MCF 10A (cell line): Measurements from ENCODE around the gene ZNF530. TPM values are rescaled to one million over a fixed set of nuclear protein-coding genes. Genes with fewer than 3 reads are reported as not detected.

Experiments
- BruUV-seq: library from RNA; stranded (reverse); fragments of 400-500 nt; replicated peaks from 2 replicates; lab custom pipeline; 2021; lab: Mats Ljungman, UMichigan
- CTCF ChIA-PET: fragments of 300-600 bp; sonication (Branson Sonifier 250); formaldehyde crosslinking; extraction: SDS; loops from one replicate; lab custom pipeline; 2021; ENCODE audit warnings: antibody characterized with exemption, inconsistent platforms; lab: Yijun Ruan, JAX
- POLR2A ChIA-PET: fragments of 300-600, 350-650 bp; sonication (Branson Sonifier 250); formaldehyde crosslinking; extraction: SDS; loops from one replicate; lab custom pipeline; 2020; ENCODE audit warnings: antibody characterized with exemption, inconsistent platforms; lab: Yijun Ruan, JAX
- DNase-seq: peaks from one replicate; pipeline ENCODE4 v3.0.0-alpha.2; 2018; ENCODE audit not compliant: unreplicated experiment
- H3K27ac Mint-ChIP-seq: one replicate; pipeline ENCODE4 v1.8.0; 2022; ENCODE audit warnings: mild to moderate bottlenecking, low read depth, mixed read lengths; ENCODE audit not compliant: unreplicated experiment
- H3K27me3 Mint-ChIP-seq: one replicate; pipeline ENCODE4 v1.8.0; 2022; ENCODE audit warnings: mixed read lengths; ENCODE audit not compliant: insufficient read depth, unreplicated experiment
- H3K36me3 Mint-ChIP-seq: one replicate; pipeline ENCODE4 v1.8.0; 2022; ENCODE audit warnings: mild to moderate bottlenecking, moderate library complexity, mixed read lengths; ENCODE audit not compliant: insufficient read depth, unreplicated experiment
- H3K4me1 Mint-ChIP-seq: one replicate; pipeline ENCODE4 v1.8.0; 2022; ENCODE audit warnings: mixed read lengths; ENCODE audit not compliant: insufficient read depth, unreplicated experiment
- H3K4me3 Mint-ChIP-seq: one replicate; pipeline ENCODE4 v1.8.0; 2022; ENCODE audit warnings: mild to moderate bottlenecking, moderate library complexity, mixed read lengths; ENCODE audit not compliant: unreplicated experiment
- H3K9me3 Mint-ChIP-seq: one replicate; pipeline ENCODE4 v1.8.0; 2022; ENCODE audit warnings: mixed read lengths; ENCODE audit not compliant: unreplicated experiment
- intact Hi-C: fragments of 100-400 bp; cut with micrococcal nuclease; formaldehyde crosslinking; loops from 2 replicates; pipeline ENCODE4 v1.14.1; 2022
- total RNA-seq: library from RNA; stranded (reverse); gene quantifications from 2 replicates; pipeline ENCODE4 v1.2.3, GENCODE V29; 2022
- TF ChIP-seq, protein P1 (sequence below): fragments of 200-600 bp; IDR thresholded peaks from one replicate; pipeline ENCODE4 v1.8.0; 2022; ENCODE audit warnings: antibody characterized with exemption, mild to moderate bottlenecking; ENCODE audit not compliant: unreplicated experiment

Gene ZNF530
- total RNA-seq, 1 experiment from 2014 or later, result 2.4 TPM

DNA sequence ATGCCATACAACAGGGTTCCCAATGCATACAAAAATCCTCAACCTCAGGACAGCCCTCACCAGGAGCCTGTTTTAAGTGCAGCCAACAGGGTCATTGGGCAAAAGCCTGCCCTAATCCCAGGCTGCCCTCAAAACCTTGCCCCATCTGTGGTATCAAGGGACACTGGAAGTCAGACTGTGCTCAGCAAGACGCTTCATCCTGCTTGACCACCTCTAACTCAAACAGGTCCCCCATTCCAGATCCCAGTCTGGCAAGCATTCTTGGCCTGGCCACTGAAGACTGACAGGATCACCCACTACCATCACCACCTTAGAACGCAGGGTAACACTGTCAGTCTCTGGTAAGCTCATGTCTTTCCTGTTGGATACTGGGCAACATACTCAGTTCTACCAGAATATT, 54.0 kb downstream of the ZNF530 start:
- ChIA-PET POLR2A (no interaction called here), CTCF (no interaction called here)
- H3K4me1 Mint-ChIP-seq, result no peaks in the 10 kb centered on the region
- peaks cover 5% of the 10 kb centered on the region for H3K36me3 Mint-ChIP-seq
- H3K27me3 Mint-ChIP-seq, result no peaks in the 10 kb centered on the region
- no peak for DNase-seq
- intact Hi-C loops, result no loop called here
- BruUV-seq, result no TSS peak
- H3K27ac Mint-ChIP-seq, result no peak overlapping the region
- no peak overlapping the region for H3K4me3 Mint-ChIP-seq
- peaks cover 45% of the 10 kb centered on the region for H3K9me3 Mint-ChIP-seq
- TF ChIP-seq, protein P1, sequence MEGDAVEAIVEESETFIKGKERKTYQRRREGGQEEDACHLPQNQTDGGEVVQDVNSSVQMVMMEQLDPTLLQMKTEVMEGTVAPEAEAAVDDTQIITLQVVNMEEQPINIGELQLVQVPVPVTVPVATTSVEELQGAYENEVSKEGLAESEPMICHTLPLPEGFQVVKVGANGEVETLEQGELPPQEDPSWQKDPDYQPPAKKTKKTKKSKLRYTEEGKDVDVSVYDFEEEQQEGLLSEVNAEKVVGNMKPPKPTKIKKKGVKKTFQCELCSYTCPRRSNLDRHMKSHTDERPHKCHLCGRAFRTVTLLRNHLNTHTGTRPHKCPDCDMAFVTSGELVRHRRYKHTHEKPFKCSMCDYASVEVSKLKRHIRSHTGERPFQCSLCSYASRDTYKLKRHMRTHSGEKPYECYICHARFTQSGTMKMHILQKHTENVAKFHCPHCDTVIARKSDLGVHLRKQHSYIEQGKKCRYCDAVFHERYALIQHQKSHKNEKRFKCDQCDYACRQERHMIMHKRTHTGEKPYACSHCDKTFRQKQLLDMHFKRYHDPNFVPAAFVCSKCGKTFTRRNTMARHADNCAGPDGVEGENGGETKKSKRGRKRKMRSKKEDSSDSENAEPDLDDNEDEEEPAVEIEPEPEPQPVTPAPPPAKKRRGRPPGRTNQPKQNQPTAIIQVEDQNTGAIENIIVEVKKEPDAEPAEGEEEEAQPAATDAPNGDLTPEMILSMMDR, result no peak

GRCh38 chr19:57655443-57655842, 55.8 kb downstream of the ZNF530 start:
- no peak overlapping the region for H3K4me3 Mint-ChIP-seq
- TF ChIP-seq, protein P1, result no peak
- H3K27me3 Mint-ChIP-seq, result peaks cover 15% of the 10 kb centered on the region
- DNase-seq, result no peak
- ChIA-PET CTCF (no interaction called here), POLR2A (interaction anchor here (0.6 to 1.2 kb wide), 3 partner anchors 8 to 184 kb away, joined by 3 to 4 read pairs (median 3); partner anchors contain the start of gene ZNF134)
- peaks cover 45% of the 10 kb centered on the region for H3K9me3 Mint-ChIP-seq
- no TSS peak for BruUV-seq
- H3K4me1 Mint-ChIP-seq, result no peaks in the 10 kb centered on the region
- no peak overlapping the region for H3K27ac Mint-ChIP-seq
- peaks cover 5% of the 10 kb centered on the region for H3K36me3 Mint-ChIP-seq
- intact Hi-C loops, result no loop called here

DNA sequence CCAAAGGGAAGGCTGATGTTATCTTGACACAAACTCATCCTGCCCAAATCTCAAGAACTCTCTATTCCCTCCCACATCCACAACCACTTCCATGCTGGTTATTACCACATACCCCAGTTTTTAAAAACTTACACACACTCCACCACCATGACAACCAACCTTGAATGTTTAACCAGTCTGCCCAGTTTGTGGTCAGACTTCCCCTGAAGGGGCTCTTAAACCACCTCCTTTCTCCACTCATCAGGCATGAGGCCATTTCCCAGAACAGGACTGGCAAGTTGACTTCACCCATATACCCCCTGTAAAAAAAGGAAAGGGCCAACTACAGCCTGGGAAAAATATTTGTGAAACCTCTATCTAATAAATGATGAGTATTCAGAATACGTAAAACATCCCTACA, 56.7 kb downstream of the ZNF530 start:
- peaks cover 24% of the 10 kb centered on the region for H3K27me3 Mint-ChIP-seq
- H3K36me3 Mint-ChIP-seq, result peaks cover 4% of the 10 kb centered on the region
- ChIA-PET CTCF (interaction anchor here (0.8 kb wide), 1 partner anchor 56 kb away, joined by 3 read pairs; no protein-coding TSS in a partner anchor), POLR2A (interaction anchor here (0.7 to 1.2 kb wide), 2 partner anchors 9 to 10 kb away, joined by 3 read pairs; no protein-coding TSS in a partner anchor)
- no peaks in the 10 kb centered on the region for H3K4me1 Mint-ChIP-seq
- intact Hi-C loops, result no loop called here
- peaks cover 44% of the 10 kb centered on the region for H3K9me3 Mint-ChIP-seq
- BruUV-seq, result no TSS peak
- H3K4me3 Mint-ChIP-seq, result no peak overlapping the region
- H3K27ac Mint-ChIP-seq, result no peak overlapping the region
- TF ChIP-seq, protein P1, result no peak
- no peak for DNase-seq

Other genes starting within 250 kb of the ZNF530 start
- gene ZNF304, start 248.6 kb upstream of the ZNF530 start, total RNA-seq, result 7.0 and 9.9 TPM in 2 replicates
- 6.3 and 9.8 TPM in 2 replicates for gene TRAPPC2B, start 236.3 kb upstream of the ZNF530 start, total RNA-seq
- gene ZNF547, start 236.3 kb upstream of the ZNF530 start, total RNA-seq, result 3.7 and 4.3 TPM in 2 replicates
- gene ZNF548, start 210.0 kb upstream of the ZNF530 start, total RNA-seq, result 23.7 and 40.1 TPM in 2 replicates
- 7.8 and 8.3 TPM in 2 replicates for gene ZNF17, start 188.7 kb upstream of the ZNF530 start, total RNA-seq
- gene ZNF749, start 164.6 kb upstream of the ZNF530 start, total RNA-seq, result 19.1 and 21.2 TPM in 2 replicates
- gene VN1R1, start 142.7 kb upstream of the ZNF530 start, total RNA-seq, result 0.47 TPM in 2 replicates
- 9.9 and 10.9 TPM in 2 replicates for gene ZNF772, start 122.3 kb upstream of the ZNF530 start, total RNA-seq
- 18.4 and 19.6 TPM in 2 replicates for gene ZNF419, start 112.1 kb upstream of the ZNF530 start, total RNA-seq
- gene ZNF773, start 99.9 kb upstream of the ZNF530 start, total RNA-seq, result 11.2 and 12.4 TPM in 2 replicates
- gene ZNF549, start 72.5 kb upstream of the ZNF530 start, total RNA-seq, result 3.9 and 5.3 TPM in 2 replicates
- gene ZNF550, start 40.0 kb upstream of the ZNF530 start, total RNA-seq, result 14.3 and 17.6 TPM in 2 replicates
- 5.0 and 5.6 TPM in 2 replicates for gene ZNF416, start 21.0 kb upstream of the ZNF530 start, total RNA-seq
- gene ZIK1, start 15.7 kb upstream of the ZNF530 start, total RNA-seq, result not detected in 2 replicates
- 16.4 and 18.8 TPM in 2 replicates for gene ZNF134, start 14.4 kb downstream of the ZNF530 start, total RNA-seq
- gene ZNF211, start 33.3 kb downstream of the ZNF530 start, total RNA-seq, result 5.7 and 11.4 TPM in 2 replicates
- gene ZSCAN4, start 69.0 kb downstream of the ZNF530 start, total RNA-seq, result not detected in 2 replicates
- 5.8 and 6.8 TPM in 2 replicates for gene ZNF551, start 82.1 kb downstream of the ZNF530 start, total RNA-seq
- not detected in 2 replicates for gene ZNF154, start 109.3 kb downstream of the ZNF530 start, total RNA-seq
- 1.9 TPM in 2 replicates for gene ZNF671, start 127.7 kb downstream of the ZNF530 start, total RNA-seq
- 9.9 and 13.3 TPM in 2 replicates for gene ZNF776, start 146.9 kb downstream of the ZNF530 start, total RNA-seq
- 13.4 and 13.9 TPM in 2 replicates for gene ZNF586, start 169.8 kb downstream of the ZNF530 start, total RNA-seq
- gene ZNF552, start 215.0 kb downstream of the ZNF530 start, total RNA-seq, result 5.5 and 5.6 TPM in 2 replicates
- 19.0 and 19.4 TPM in 2 replicates for gene ZNF587B, start 230.4 kb downstream of the ZNF530 start, total RNA-seq
- gene ZNF587, start 250.0 kb downstream of the ZNF530 start, total RNA-seq, result 32.4 and 34.2 TPM in 2 replicates